Hepatocyte (in vitro differentiated cells): ENCODE results near the gene PRSS3. TPM values are rescaled to one million over a fixed set of nuclear protein-coding genes. Genes with fewer than 3 reads are reported as not detected.
"Not testable (repeated sequence)": the region's sequence is repeated elsewhere in the genome, so short reads cannot be mapped to it uniquely, and the experiment has no call there.

Experiments
- DNase-seq: peaks from one replicate; pipeline ENCODE4 v3.0.0-alpha.2; 2016; ENCODE audit warnings: low spot score
- H2AFZ ChIP-seq: fragments of 200-600 bp; sonication (generic); 2 replicates; pipeline ENCODE4 v1.6.0; 2016; ENCODE audit warnings: antibody characterized with exemption, mild to moderate bottlenecking
- H3K27ac ChIP-seq: fragments of 200-600 bp; sonication (generic); 2 replicates; pipeline ENCODE4 v1.5.1; 2016; ENCODE audit warnings: mild to moderate bottlenecking
- H3K27me3 ChIP-seq: fragments of 200-600 bp; sonication (generic); 2 replicates; pipeline ENCODE4 v1.6.1; 2016
- H3K36me3 ChIP-seq: fragments of 200-600 bp; sonication (generic); replicated peaks from 2 replicates; pipeline ENCODE4 v1.5.1; 2016; ENCODE audit warnings: low read depth; ENCODE audit not compliant: insufficient read depth
- H3K4me1 ChIP-seq: fragments of 200-600 bp; sonication (generic); 2 replicates; pipeline ENCODE4 v1.5.1; 2016; ENCODE audit warnings: mild to moderate bottlenecking, moderate library complexity; ENCODE audit not compliant: insufficient read depth
- H3K4me2 ChIP-seq: fragments of 200-600 bp; sonication (generic); 2 replicates; pipeline ENCODE4 v1.6.0; 2016
- H3K4me3 ChIP-seq: fragments of 200-600 bp; sonication (generic); 2 replicates; pipeline ENCODE4 v1.5.1; 2016; ENCODE audit warnings: mild to moderate bottlenecking
- H3K79me2 ChIP-seq: fragments of 200-600 bp; sonication (generic); 2 replicates; pipeline ENCODE4 v1.6.0; 2017; ENCODE audit warnings: mild to moderate bottlenecking
- H3K9me2 ChIP-seq: fragments of 200-600 bp; sonication (generic); replicated peaks from 2 replicates; pipeline ENCODE4 v1.6.0; 2017; ENCODE audit warnings: mild to moderate bottlenecking; ENCODE audit not compliant: insufficient read depth
- H3K9me3 ChIP-seq: fragments of 200-600 bp; sonication (generic); 2 replicates; pipeline ENCODE4 v1.5.1; 2016; ENCODE audit warnings: low read depth, mild to moderate bottlenecking
- H4K20me1 ChIP-seq: fragments of 200-600 bp; sonication (generic); 2 replicates; pipeline ENCODE4 v1.6.0; 2016; ENCODE audit warnings: mild to moderate bottlenecking; ENCODE audit not compliant: insufficient read depth, poor library complexity, severe bottlenecking
- CTCF ChIP-seq: fragments of 200-600 bp; sonication (generic); IDR thresholded peaks from 2 replicates; pipeline ENCODE4 v1.5.1; 2016; ENCODE audit warnings: antibody characterized with exemption, mild to moderate bottlenecking; ENCODE audit not compliant: poor library complexity
- EZH2 ChIP-seq: fragments of 200-600 bp; sonication (generic); IDR thresholded peaks from 2 replicates; pipeline ENCODE4 v1.6.1; 2016; ENCODE audit warnings: antibody characterized with exemption, mild to moderate bottlenecking, borderline replicate concordance
- EZH2phosphoT487 ChIP-seq: fragments of 200-600 bp; sonication (generic); IDR thresholded peaks from one replicate; pipeline ENCODE4 v1.6.1; 2018; ENCODE audit warnings: antibody characterized with exemption, mild to moderate bottlenecking, low read depth, moderate library complexity; ENCODE audit not compliant: unreplicated experiment, severe bottlenecking
- WGBS: methylation state at CpG from one replicate; pipeline ENCODE4 v1.1.6; 2016; ENCODE audit warnings: low lambda C conversion rate; ENCODE audit errors: missing lambda C conversion rate; 5-methylcytosine and 5-hydroxymethylcytosine counted together
- polyA plus RNA-seq: library from polyadenylated mRNA; unstranded; fragments of >200 nt; fragmentation: Nextera tagmentation; extraction: Ambion mirVana; gene quantifications from 2 replicates; pipeline ENCODE4 v1.2.1, GENCODE V29; 2016
- total RNA-seq: library from RNA; depleted of rRNA; stranded (reverse); fragments of >200 nt; gene quantifications from 2 replicates; pipeline ENCODE4 v1.2.3, GENCODE V29; 2014

Gene PRSS3
- total and polyA plus RNA-seq, 2 experiments from 2014 or later: 1.5 TPM; not detected in 1

- peak overlapping the region; percentile 82 for H3K4me3 ChIP-seq
- TF ChIP-seq EZH2phosphoT487 (no peak), CTCF (no peak), EZH2 (no peak)
- WGBS: 28% methylated on average over 4 of the region's 4 CpGs
- no peaks in the 10 kb centered on the region for H3K9me2 ChIP-seq
- H3K27ac ChIP-seq: peak overlapping the region; percentile 96
- H3K4me2 ChIP-seq: peak overlapping the region; percentile 84
- H3K9me3 ChIP-seq: no peaks in the 10 kb centered on the region
- DNase-seq: no peak
- H3K27me3 ChIP-seq: no peaks in the 10 kb centered on the region
- peaks cover 28% of the 10 kb centered on the region for H3K4me1 ChIP-seq
- peaks cover 70% of the 10 kb centered on the region for H3K79me2 ChIP-seq
- no peaks in the 10 kb centered on the region for H3K36me3 ChIP-seq
- H4K20me1 ChIP-seq: peaks cover 56% of the 10 kb centered on the region
- H2AFZ ChIP-seq: no peak overlapping the region
Measured at GRCh38 chr9:33818847-33819500, 23.6 kb downstream of the PRSS3 start.

GRCh38 chr9:33820231-33820745, 24.9 kb downstream of the PRSS3 start:
- Histone ChIP-seq H2AFZ (no peak overlapping the region), H3K4me1 (peaks cover 28% of the 10 kb centered on the region), H4K20me1 (peaks cover 69% of the 10 kb centered on the region), H3K4me2 (peak overlapping the region; percentile 84), H3K9me3 (no peaks in the 10 kb centered on the region), H3K27ac (peak overlapping the region; percentile 3), H3K79me2 (peaks cover 82% of the 10 kb centered on the region), H3K9me2 (no peaks in the 10 kb centered on the region), H3K27me3 (no peaks in the 10 kb centered on the region), H3K4me3 (peak overlapping the region; percentile 2), H3K36me3 (no peaks in the 10 kb centered on the region)
- TF ChIP-seq EZH2phosphoT487 (no peak), EZH2 (no peak), CTCF (no peak)
- DNase-seq: no peak
- 65% methylated on average over 4 of the region's 4 CpGs for WGBS

DNA sequence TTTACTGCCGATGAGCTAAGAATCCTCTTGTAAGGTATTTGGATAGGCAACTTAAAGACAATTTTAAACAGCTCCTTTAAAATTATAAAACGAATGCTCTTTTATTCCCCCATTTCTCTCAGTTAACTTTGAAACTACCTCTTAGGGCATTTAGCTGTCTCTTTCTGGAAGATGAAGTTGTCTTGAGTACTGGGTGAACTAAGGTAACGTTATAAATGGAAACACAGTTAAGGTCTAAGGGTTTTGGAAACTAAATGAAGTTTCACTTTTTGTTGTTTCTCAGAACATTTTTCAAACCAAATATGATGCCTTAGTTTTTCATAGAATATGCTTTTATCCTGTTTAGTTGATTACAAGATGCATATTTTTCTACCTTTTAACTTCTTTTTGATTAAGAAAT, 28.4 kb downstream of the PRSS3 start:
- peaks cover 100% of the 10 kb centered on the region for H4K20me1 ChIP-seq
- WGBS: 92% methylated on average over 3 of the region's 3 CpGs
- no peaks in the 10 kb centered on the region for H3K9me3 ChIP-seq
- no peak for TF ChIP-seq EZH2phosphoT487
- no peak for TF ChIP-seq EZH2
- TF ChIP-seq CTCF: no peak
- no peak overlapping the region for H3K4me3 ChIP-seq
- DNase-seq: no peak
- H3K27ac ChIP-seq: no peak overlapping the region
- no peaks in the 10 kb centered on the region for H3K27me3 ChIP-seq
- peaks cover 100% of the 10 kb centered on the region for H3K79me2 ChIP-seq
- H3K4me2 ChIP-seq: no peak overlapping the region
- H2AFZ ChIP-seq: no peak overlapping the region
- H3K4me1 ChIP-seq: peaks cover 19% of the 10 kb centered on the region
- no peaks in the 10 kb centered on the region for H3K36me3 ChIP-seq
- no peaks in the 10 kb centered on the region for H3K9me2 ChIP-seq

- 100% methylated on average over 11 of the region's 11 CpGs for WGBS
- H3K9me2 ChIP-seq, H3K36me3 ChIP-seq, DNase-seq, H3K27ac ChIP-seq, H2AFZ ChIP-seq, H3K27me3 ChIP-seq, H3K9me3 ChIP-seq, H3K4me1 ChIP-seq, H3K4me3 ChIP-seq, H3K4me2 ChIP-seq: not testable (repeated sequence)
- Histone ChIP-seq H4K20me1 (peaks cover 100% of the 10 kb centered on the region), H3K79me2 (peaks cover 100% of the 10 kb centered on the region)
Measured at GRCh38 chr9:33827285-33827684, 31.9 kb downstream of the PRSS3 start.

DNA sequence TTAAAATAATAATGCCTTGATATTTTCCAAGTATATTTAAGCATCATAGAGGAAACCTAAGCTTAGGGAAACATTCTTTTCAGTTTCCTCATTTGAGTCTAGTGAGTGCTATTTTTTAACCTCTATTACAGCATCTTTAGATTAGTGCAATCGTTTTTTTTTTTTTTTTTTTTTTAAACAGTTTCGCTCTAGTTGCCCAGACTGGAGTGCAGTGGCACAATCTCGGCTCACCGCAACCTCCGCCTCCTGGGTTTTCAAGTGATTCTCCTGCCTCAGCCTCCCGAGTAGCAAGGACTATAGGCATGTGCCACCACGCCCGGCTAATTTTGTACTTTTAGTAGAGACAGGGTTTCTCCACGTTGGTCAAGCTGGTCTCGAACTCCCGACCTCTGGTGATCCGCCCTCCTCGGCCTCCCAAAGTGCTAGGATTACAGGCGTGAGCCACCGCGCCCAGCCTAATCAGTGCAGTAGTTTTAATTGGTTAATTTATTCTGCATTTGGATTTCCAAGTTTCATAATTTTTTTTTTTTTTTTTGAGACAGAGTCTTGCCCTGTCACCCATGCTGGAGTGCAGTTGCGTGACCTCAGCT, 34.4 kb downstream of the PRSS3 start:
- not testable (repeated sequence) for H3K4me1 ChIP-seq, H3K27me3 ChIP-seq, H3K9me3 ChIP-seq, H3K4me2 ChIP-seq, H3K27ac ChIP-seq, H2AFZ ChIP-seq, H3K4me3 ChIP-seq, H3K9me2 ChIP-seq, H3K36me3 ChIP-seq, DNase-seq
- WGBS: 97% methylated on average over 17 of the region's 17 CpGs
- Histone ChIP-seq H3K79me2 (peaks cover 100% of the 10 kb centered on the region), H4K20me1 (peaks cover 100% of the 10 kb centered on the region)
